ENCODE measurements around the gene FRMD4A. TPM values are rescaled to one million over a fixed set of nuclear protein-coding genes. Genes with fewer than 3 reads are reported as not detected.

FRMD4A gene
- polyA plus RNA-seq, 1 of the 3 experiments (the other 2 are of a cell fraction), result 37.7 TPM

GRCh38 chr10:13648425-13648824, 682.3 kb downstream of the FRMD4A start:
- Histone ChIP-seq H3K27ac (ENCODE audit: low read depth in 2 of 2, low read length in 1 of 2) (no peak overlapping the region), H4K20me1 (ENCODE audit: insufficient read depth) (no peaks in the 10 kb centered on the region), H3K4me3 (ENCODE audit: low read depth in 2 of 2, low read length in 1 of 2) (no peak overlapping the region), H3K4me2 (no peak overlapping the region), H3K79me2 (ENCODE audit: insufficient read depth) (no peaks in the 10 kb centered on the region), H3K9me3 (no peaks in the 10 kb centered on the region), H3K36me3 (replicated peaks in 1 of 2; ENCODE audit: control insufficient read depth in 1 of 2, insufficient read depth in 2 of 2, low read length in 1 of 2) (peaks cover 70 to 79% of the 10 kb centered on the region in 2 experiments), H3K4me1 (ENCODE audit: control insufficient read depth in 1 of 2, insufficient read depth in 2 of 2, low read depth in 1 of 2, low read length in 1 of 2) (peaks cover 0 to 11% of the 10 kb centered on the region in 2 experiments; a peak in 1 of 4 replicates), H2AFZ (ENCODE audit: low read depth) (no peak overlapping the region), H3K9ac (no peak overlapping the region), H3F3A (replicated peaks; ENCODE audit: insufficient read depth) (peaks cover 13% of the 10 kb centered on the region), H3K27me3 (ENCODE audit: insufficient read depth) (no peaks in the 10 kb centered on the region), H3K9me2 (no peaks in the 10 kb centered on the region)
- DNase-seq, result no peak
- TF ChIP-seq, protein P1, sequence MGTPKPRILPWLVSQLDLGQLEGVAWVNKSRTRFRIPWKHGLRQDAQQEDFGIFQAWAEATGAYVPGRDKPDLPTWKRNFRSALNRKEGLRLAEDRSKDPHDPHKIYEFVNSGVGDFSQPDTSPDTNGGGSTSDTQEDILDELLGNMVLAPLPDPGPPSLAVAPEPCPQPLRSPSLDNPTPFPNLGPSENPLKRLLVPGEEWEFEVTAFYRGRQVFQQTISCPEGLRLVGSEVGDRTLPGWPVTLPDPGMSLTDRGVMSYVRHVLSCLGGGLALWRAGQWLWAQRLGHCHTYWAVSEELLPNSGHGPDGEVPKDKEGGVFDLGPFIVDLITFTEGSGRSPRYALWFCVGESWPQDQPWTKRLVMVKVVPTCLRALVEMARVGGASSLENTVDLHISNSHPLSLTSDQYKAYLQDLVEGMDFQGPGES (IDR thresholded peaks at IDR 0.05; ENCODE audit: low read depth, low read length), result no peak
- TF ChIP-seq SMC3 (IDR thresholded peaks at IDR 0.05; ENCODE audit: low read depth, low read length) (no peak), RAD21 (IDR thresholded peaks at IDR 0.05; ENCODE audit: low read length) (no peak), POLR2AphosphoS5 (IDR thresholded peaks at IDR 0.05; ENCODE audit: low read depth, low read length) (no peak), FOXM1 (IDR thresholded peaks at IDR 0.05; ENCODE audit: low read depth) (no peak), EZH2phosphoT487 (IDR thresholded peaks at IDR 0.05; ENCODE audit: borderline replicate concordance, low read depth) (no peak), MXI1 (IDR thresholded peaks at IDR 0.05; ENCODE audit: low read depth, low read length) (no peak)
- CTCF ChIA-PET, result interaction anchor here (1.7 to 2.0 kb wide), 2 partner anchors 11 kb away, joined by 8 to 9 read pairs; no protein-coding TSS in a partner anchor
- WGBS (ENCODE audit: low lambda C conversion rate), result 97% methylated on average over 12 of the region's 12 CpGs
- POLR2A ChIA-PET, result no interaction called here

GRCh38 chr10:13644866-13645265, 685.9 kb downstream of the FRMD4A start:
- peaks cover 27% of the 10 kb centered on the region for H3F3A ChIP-seq (replicated peaks; ENCODE audit: insufficient read depth)
- CTCF ChIA-PET, result interaction anchor here (1.1 kb wide), 1 partner anchor 15 kb away, joined by 4 read pairs; no protein-coding TSS in a partner anchor
- H3K4me1 ChIP-seq (ENCODE audit: control insufficient read depth in 1 of 2, insufficient read depth in 2 of 2, low read depth in 1 of 2, low read length in 1 of 2), result no peaks in the 10 kb centered on the region
- no peak overlapping the region for H3K4me3 ChIP-seq (ENCODE audit: low read depth in 2 of 2, low read length in 1 of 2)
- H3K9ac ChIP-seq, result no peak overlapping the region
- DNase-seq, result no peak
- no peak for TF ChIP-seq FOSL2 (IDR thresholded peaks at IDR 0.05; ENCODE audit: borderline replicate concordance, low read depth)
- TF ChIP-seq EP300 (IDR thresholded peaks at IDR 0.05; ENCODE audit: borderline replicate concordance in 1 of 2, low read depth in 1 of 2, low read length in 1 of 2), result no peak
- no peak for TF ChIP-seq NFIC (IDR thresholded peaks at IDR 0.05; ENCODE audit: borderline replicate concordance)
- TF ChIP-seq ELF1 (IDR thresholded peaks at IDR 0.05), result no peak
- no peak for TF ChIP-seq USF1 (IDR thresholded peaks at IDR 0.05; ENCODE audit: borderline replicate concordance, low read depth)
- no peak for TF ChIP-seq RCOR1 (IDR thresholded peaks at IDR 0.05; ENCODE audit: low read length)
- TF ChIP-seq, protein P2, sequence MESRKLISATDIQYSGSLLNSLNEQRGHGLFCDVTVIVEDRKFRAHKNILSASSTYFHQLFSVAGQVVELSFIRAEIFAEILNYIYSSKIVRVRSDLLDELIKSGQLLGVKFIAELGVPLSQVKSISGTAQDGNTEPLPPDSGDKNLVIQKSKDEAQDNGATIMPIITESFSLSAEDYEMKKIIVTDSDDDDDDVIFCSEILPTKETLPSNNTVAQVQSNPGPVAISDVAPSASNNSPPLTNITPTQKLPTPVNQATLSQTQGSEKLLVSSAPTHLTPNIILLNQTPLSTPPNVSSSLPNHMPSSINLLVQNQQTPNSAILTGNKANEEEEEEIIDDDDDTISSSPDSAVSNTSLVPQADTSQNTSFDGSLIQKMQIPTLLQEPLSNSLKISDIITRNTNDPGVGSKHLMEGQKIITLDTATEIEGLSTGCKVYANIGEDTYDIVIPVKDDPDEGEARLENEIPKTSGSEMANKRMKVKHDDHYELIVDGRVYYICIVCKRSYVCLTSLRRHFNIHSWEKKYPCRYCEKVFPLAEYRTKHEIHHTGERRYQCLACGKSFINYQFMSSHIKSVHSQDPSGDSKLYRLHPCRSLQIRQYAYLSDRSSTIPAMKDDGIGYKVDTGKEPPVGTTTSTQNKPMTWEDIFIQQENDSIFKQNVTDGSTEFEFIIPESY (IDR thresholded peaks at IDR 0.05; ENCODE audit: borderline replicate concordance, low read depth), result no peak
- TF ChIP-seq SMC3 (IDR thresholded peaks at IDR 0.05; ENCODE audit: low read depth, low read length), result no peak
- TF ChIP-seq, protein P1 (IDR thresholded peaks at IDR 0.05; ENCODE audit: low read depth, low read length), result no peak
- TF ChIP-seq TAF1 (IDR thresholded peaks at IDR 0.05; ENCODE audit: borderline replicate concordance, low read depth, low read length), result no peak
- no peak for TF ChIP-seq TEAD4 (IDR thresholded peaks at IDR 0.05; ENCODE audit: borderline replicate concordance, insufficient read depth)
- no peak for TF ChIP-seq CTCF (IDR thresholded peaks at IDR 0.05)
- TF ChIP-seq NRF1 (IDR thresholded peaks at IDR 0.05; ENCODE audit: low read depth, low read length), result no peak
- TF ChIP-seq, protein P3, sequence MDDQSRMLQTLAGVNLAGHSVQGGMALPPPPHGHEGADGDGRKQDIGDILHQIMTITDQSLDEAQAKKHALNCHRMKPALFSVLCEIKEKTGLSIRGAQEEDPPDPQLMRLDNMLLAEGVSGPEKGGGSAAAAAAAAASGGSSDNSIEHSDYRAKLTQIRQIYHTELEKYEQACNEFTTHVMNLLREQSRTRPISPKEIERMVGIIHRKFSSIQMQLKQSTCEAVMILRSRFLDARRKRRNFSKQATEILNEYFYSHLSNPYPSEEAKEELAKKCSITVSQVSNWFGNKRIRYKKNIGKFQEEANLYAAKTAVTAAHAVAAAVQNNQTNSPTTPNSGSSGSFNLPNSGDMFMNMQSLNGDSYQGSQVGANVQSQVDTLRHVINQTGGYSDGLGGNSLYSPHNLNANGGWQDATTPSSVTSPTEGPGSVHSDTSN (IDR thresholded peaks at IDR 0.05), result no peak
- no peak overlapping the region for H2AFZ ChIP-seq (ENCODE audit: low read depth)
- no peaks in the 10 kb centered on the region for H3K9me2 ChIP-seq
- 96% methylated on average over 4 of the region's 9 CpGs for WGBS (ENCODE audit: low lambda C conversion rate)
- no peaks in the 10 kb centered on the region for H3K9me3 ChIP-seq
- no peaks in the 10 kb centered on the region for H3K27me3 ChIP-seq (ENCODE audit: insufficient read depth)
- H3K79me2 ChIP-seq (ENCODE audit: insufficient read depth), result no peaks in the 10 kb centered on the region
- H3K27ac ChIP-seq (ENCODE audit: low read depth in 2 of 2, low read length in 1 of 2), result no peak overlapping the region
- POLR2A ChIA-PET, result no interaction called here
- H3K4me2 ChIP-seq, result no peak overlapping the region
- H4K20me1 ChIP-seq (ENCODE audit: insufficient read depth), result no peaks in the 10 kb centered on the region
- peaks cover 70 to 79% of the 10 kb centered on the region in 2 experiments for H3K36me3 ChIP-seq (replicated peaks in 1 of 2; ENCODE audit: control insufficient read depth in 1 of 2, insufficient read depth in 2 of 2, low read length in 1 of 2)
